ENCODE measurements around the gene MOK. TPM values are rescaled to one million over a fixed set of nuclear protein-coding genes. Genes with fewer than 3 reads are reported as not detected.
"Not testable (repeated sequence)": the region's sequence is repeated elsewhere in the genome, so short reads cannot be mapped to it uniquely, and the experiment has no call there.

The MOK gene
- polyA plus RNA-seq, 2 donors: 7.2 to 8.3 TPM

- Histone ChIP-seq H3K4me3 (ENCODE audit: low read depth in 1 of 2, low read length in 2 of 2) (no peak overlapping the region), H3K9me3 (ENCODE audit: control insufficient read depth in 2 of 2, insufficient read depth in 1 of 2, low read depth in 1 of 2, low read length in 1 of 2) (peaks cover 0 to 4% of the 10 kb centered on the region in 2 donors), H3K36me3 (ENCODE audit: control insufficient read depth in 2 of 2, insufficient read depth in 2 of 2, low read length in 1 of 2) (peaks cover 0 to 4% of the 10 kb centered on the region in 2 donors), H3K27ac (ENCODE audit: low read depth in 2 of 2, low read length in 1 of 2) (no peak overlapping the region), H3K27me3 (ENCODE audit: control insufficient read depth in 1 of 2, insufficient read depth in 2 of 2, low read length in 2 of 2) (no peaks in the 10 kb centered on the region), H3K4me1 (ENCODE audit: control insufficient read depth in 2 of 2, insufficient read depth in 2 of 2, low read length in 1 of 2) (no peaks in the 10 kb centered on the region)
- WGBS, 2 donors: 76 to 89% methylated on average over 21 of the region's 21 CpGs
Observed at GRCh38 chr14:102252834-102253801, 51.8 kb downstream of the MOK start.

GRCh38 chr14:102251161-102251560 is 53.8 kb downstream of the MOK start:
- H3K27ac ChIP-seq (ENCODE audit: low read depth in 2 of 2, low read length in 1 of 2): no peak overlapping the region
- no peaks in the 10 kb centered on the region for H3K4me1 ChIP-seq (ENCODE audit: control insufficient read depth in 2 of 2, insufficient read depth in 2 of 2, low read length in 1 of 2)
- 76 to 83% methylated on average over 8 of the region's 8 CpGs for WGBS, 2 donors
- peaks cover 0 to 4% of the 10 kb centered on the region in 2 donors for H3K9me3 ChIP-seq (ENCODE audit: control insufficient read depth in 2 of 2, insufficient read depth in 1 of 2, low read depth in 1 of 2, low read length in 1 of 2)
- no peak overlapping the region for H3K4me3 ChIP-seq (ENCODE audit: low read depth in 1 of 2, low read length in 2 of 2)
- H3K27me3 ChIP-seq (ENCODE audit: control insufficient read depth in 1 of 2, insufficient read depth in 2 of 2, low read length in 2 of 2): no peaks in the 10 kb centered on the region
- H3K36me3 ChIP-seq (ENCODE audit: control insufficient read depth in 2 of 2, insufficient read depth in 2 of 2, low read length in 1 of 2): peaks cover 0 to 4% of the 10 kb centered on the region in 2 donors

GRCh38 chr14:102250636-102251035 is 54.3 kb downstream of the MOK start:
- H3K9me3 ChIP-seq (ENCODE audit: control insufficient read depth in 2 of 2, insufficient read depth in 1 of 2, low read depth in 1 of 2, low read length in 1 of 2): peaks cover 0 to 4% of the 10 kb centered on the region in 2 donors
- H3K4me3 ChIP-seq (ENCODE audit: low read depth in 1 of 2, low read length in 2 of 2): no peak overlapping the region
- WGBS, 2 donors: 94 to 95% methylated on average over 15 of the region's 15 CpGs
- no peaks in the 10 kb centered on the region for H3K27me3 ChIP-seq (ENCODE audit: control insufficient read depth in 1 of 2, insufficient read depth in 2 of 2, low read length in 2 of 2)
- H3K27ac ChIP-seq (ENCODE audit: low read depth in 2 of 2, low read length in 1 of 2): no peak overlapping the region
- H3K4me1 ChIP-seq (ENCODE audit: control insufficient read depth in 2 of 2, insufficient read depth in 2 of 2, low read length in 1 of 2): no peaks in the 10 kb centered on the region
- peaks cover 0 to 4% of the 10 kb centered on the region in 2 donors for H3K36me3 ChIP-seq (ENCODE audit: control insufficient read depth in 2 of 2, insufficient read depth in 2 of 2, low read length in 1 of 2)

- no peaks in the 10 kb centered on the region for H3K4me1 ChIP-seq (ENCODE audit: control insufficient read depth in 2 of 2, insufficient read depth in 2 of 2, low read length in 1 of 2)
- no peaks in the 10 kb centered on the region for H3K27me3 ChIP-seq (ENCODE audit: control insufficient read depth in 1 of 2, insufficient read depth in 2 of 2, low read length in 2 of 2)
- peaks cover 0 to 4% of the 10 kb centered on the region in 2 donors for H3K36me3 ChIP-seq (ENCODE audit: control insufficient read depth in 2 of 2, insufficient read depth in 2 of 2, low read length in 1 of 2)
- no peak overlapping the region for H3K27ac ChIP-seq (ENCODE audit: low read depth in 2 of 2, low read length in 1 of 2)
- H3K4me3 ChIP-seq (ENCODE audit: low read depth in 1 of 2, low read length in 2 of 2): no peak overlapping the region
- 91 to 95% methylated on average over 6 of the region's 6 CpGs for WGBS, 2 donors
- H3K9me3 ChIP-seq (ENCODE audit: control insufficient read depth in 2 of 2, insufficient read depth in 1 of 2, low read depth in 1 of 2, low read length in 1 of 2): peaks cover 0 to 4% of the 10 kb centered on the region in 2 donors
Observed at GRCh38 chr14:102249981-102250380, 55.0 kb downstream of the MOK start.

GRCh38 chr14:102249041-102249440 is 55.9 kb downstream of the MOK start:
- H3K4me3 ChIP-seq (ENCODE audit: low read depth in 1 of 2, low read length in 2 of 2): no peak overlapping the region
- 90 to 95% methylated on average over 12 of the region's 12 CpGs for WGBS, 2 donors
- no peaks in the 10 kb centered on the region for H3K27me3 ChIP-seq (ENCODE audit: control insufficient read depth in 1 of 2, insufficient read depth in 2 of 2, low read length in 2 of 2)
- peaks cover 0 to 4% of the 10 kb centered on the region in 2 donors for H3K9me3 ChIP-seq (ENCODE audit: control insufficient read depth in 2 of 2, insufficient read depth in 1 of 2, low read depth in 1 of 2, low read length in 1 of 2)
- H3K27ac ChIP-seq (ENCODE audit: low read depth in 2 of 2, low read length in 1 of 2): no peak overlapping the region
- peaks cover 0 to 4% of the 10 kb centered on the region in 2 donors for H3K36me3 ChIP-seq (ENCODE audit: control insufficient read depth in 2 of 2, insufficient read depth in 2 of 2, low read length in 1 of 2)
- H3K4me1 ChIP-seq (ENCODE audit: control insufficient read depth in 2 of 2, insufficient read depth in 2 of 2, low read length in 1 of 2): no peaks in the 10 kb centered on the region

GRCh38 chr14:102248121-102248520 is 56.8 kb downstream of the MOK start:
- H3K9me3 ChIP-seq (ENCODE audit: control insufficient read depth in 2 of 2, insufficient read depth in 1 of 2, low read depth in 1 of 2, low read length in 1 of 2): peaks cover 0 to 4% of the 10 kb centered on the region in 2 donors
- no peak overlapping the region for H3K4me3 ChIP-seq (ENCODE audit: low read depth in 1 of 2, low read length in 2 of 2)
- no peak overlapping the region for H3K27ac ChIP-seq (ENCODE audit: low read depth in 2 of 2, low read length in 1 of 2)
- peaks cover 0 to 4% of the 10 kb centered on the region in 2 donors for H3K36me3 ChIP-seq (ENCODE audit: control insufficient read depth in 2 of 2, insufficient read depth in 2 of 2, low read length in 1 of 2)
- H3K27me3 ChIP-seq (ENCODE audit: control insufficient read depth in 1 of 2, insufficient read depth in 2 of 2, low read length in 2 of 2): no peaks in the 10 kb centered on the region
- 83 to 86% methylated on average over 8 of the region's 8 CpGs for WGBS, 2 donors
- no peaks in the 10 kb centered on the region for H3K4me1 ChIP-seq (ENCODE audit: control insufficient read depth in 2 of 2, insufficient read depth in 2 of 2, low read length in 1 of 2)

GRCh38 chr14:102246071-102246470 is 58.9 kb downstream of the MOK start:
- H3K27me3 ChIP-seq (ENCODE audit: control insufficient read depth in 1 of 2, insufficient read depth in 2 of 2, low read length in 2 of 2): no peaks in the 10 kb centered on the region
- WGBS, 2 donors: 47 to 51% methylated on average over 9 of the region's 9 CpGs
- no peaks in the 10 kb centered on the region for H3K4me1 ChIP-seq (ENCODE audit: control insufficient read depth in 2 of 2, insufficient read depth in 2 of 2, low read length in 1 of 2)
- H3K36me3 ChIP-seq (ENCODE audit: control insufficient read depth in 2 of 2, insufficient read depth in 2 of 2, low read length in 1 of 2): peaks cover 0 to 4% of the 10 kb centered on the region in 2 donors
- no peak overlapping the region for H3K27ac ChIP-seq (ENCODE audit: low read depth in 2 of 2, low read length in 1 of 2)
- H3K9me3 ChIP-seq (ENCODE audit: control insufficient read depth in 2 of 2, insufficient read depth in 1 of 2, low read depth in 1 of 2, low read length in 1 of 2): peaks cover 0 to 4% of the 10 kb centered on the region in 2 donors
- no peak overlapping the region for H3K4me3 ChIP-seq (ENCODE audit: low read depth in 1 of 2, low read length in 2 of 2)

GRCh38 chr14:102243795-102244194 is 61.2 kb downstream of the MOK start:
- H3K27ac ChIP-seq (ENCODE audit: low read depth in 2 of 2, low read length in 1 of 2); H3K36me3 ChIP-seq (ENCODE audit: control insufficient read depth in 2 of 2, insufficient read depth in 2 of 2, low read length in 1 of 2); H3K4me1 ChIP-seq (ENCODE audit: control insufficient read depth in 2 of 2, insufficient read depth in 2 of 2, low read length in 1 of 2); H3K4me3 ChIP-seq (ENCODE audit: low read depth in 1 of 2, low read length in 2 of 2); H3K27me3 ChIP-seq (ENCODE audit: control insufficient read depth in 1 of 2, insufficient read depth in 2 of 2, low read length in 2 of 2); H3K9me3 ChIP-seq (ENCODE audit: control insufficient read depth in 2 of 2, insufficient read depth in 1 of 2, low read depth in 1 of 2, low read length in 1 of 2): not testable (repeated sequence)
- 94 to 96% methylated on average over 4 of the region's 4 CpGs for WGBS, 2 donors

GRCh38 chr14:102241147-102241546 is 63.8 kb downstream of the MOK start:
- Histone ChIP-seq H3K27me3 (ENCODE audit: control insufficient read depth in 1 of 2, insufficient read depth in 2 of 2, low read length in 2 of 2) (no peaks in the 10 kb centered on the region), H3K36me3 (ENCODE audit: control insufficient read depth in 2 of 2, insufficient read depth in 2 of 2, low read length in 1 of 2) (no peaks in the 10 kb centered on the region)
- 89 to 90% methylated on average over 4 of the region's 4 CpGs for WGBS, 2 donors

GRCh38 chr14:102240481-102240880 is 64.5 kb downstream of the MOK start:
- H3K4me1 ChIP-seq (ENCODE audit: control insufficient read depth in 2 of 2, insufficient read depth in 2 of 2, low read length in 1 of 2): not testable (repeated sequence)
- WGBS, 2 donors: 91 to 97% methylated on average over 5 of the region's 5 CpGs

More at GRCh38 chr14:102241147-102241546, 63.8 kb downstream of the MOK start:
- H3K9me3 ChIP-seq (ENCODE audit: control insufficient read depth in 2 of 2, insufficient read depth in 1 of 2, low read depth in 1 of 2, low read length in 1 of 2): no peaks in the 10 kb centered on the region
- no peak overlapping the region for H3K4me3 ChIP-seq (ENCODE audit: low read depth in 1 of 2, low read length in 2 of 2)
- H3K4me1 ChIP-seq (ENCODE audit: control insufficient read depth in 2 of 2, insufficient read depth in 2 of 2, low read length in 1 of 2): no peaks in the 10 kb centered on the region
- H3K27ac ChIP-seq (ENCODE audit: low read depth in 2 of 2, low read length in 1 of 2): no peak overlapping the region

More at GRCh38 chr14:102240481-102240880, 64.5 kb downstream of the MOK start:
- H3K27me3 ChIP-seq (ENCODE audit: control insufficient read depth in 1 of 2, insufficient read depth in 2 of 2, low read length in 2 of 2); H3K36me3 ChIP-seq (ENCODE audit: control insufficient read depth in 2 of 2, insufficient read depth in 2 of 2, low read length in 1 of 2); H3K27ac ChIP-seq (ENCODE audit: low read depth in 2 of 2, low read length in 1 of 2); H3K4me3 ChIP-seq (ENCODE audit: low read depth in 1 of 2, low read length in 2 of 2); H3K9me3 ChIP-seq (ENCODE audit: control insufficient read depth in 2 of 2, insufficient read depth in 1 of 2, low read depth in 1 of 2, low read length in 1 of 2): not testable (repeated sequence)
